Activated CD8-positive, alpha-beta memory T cell treated with anti-CD3 and anti-CD28 coated beads, Interleukin-2, amount 10 ng/mL, durations not matched to agents 7 days and 5 days (primary cell): ENCODE results near the gene ERBB4. TPM values are rescaled to one million over a fixed set of nuclear protein-coding genes. Genes with fewer than 3 reads are reported as not detected.

Experiments used
- ATAC-seq: fragments of 150-1000 bp; cut with Tn5 transposase; one replicate; pipeline ENCODE4 v1.10.0; 2021; ENCODE audit warnings: moderate library complexity
- CTCF ChIA-PET: fragments of 350-600 bp; sonication (Branson Sonifier 250); formaldehyde crosslinking; loops from one replicate; lab custom pipeline; 2021; ENCODE audit warnings: antibody characterized with exemption; lab: Charles Lee
- DNase-seq: peaks from one replicate; pipeline ENCODE4 v3.0.0-alpha.2; 2020
- H3K27ac Mint-ChIP-seq: one replicate; pipeline ENCODE4 v1.8.0; 2021; ENCODE audit warnings: mild to moderate bottlenecking, mixed read lengths
- H3K27me3 Mint-ChIP-seq: one replicate; pipeline ENCODE4 v1.8.0; 2021; ENCODE audit warnings: mixed read lengths
- H3K36me3 Mint-ChIP-seq: one replicate; pipeline ENCODE4 v1.8.0; 2021; ENCODE audit warnings: mild to moderate bottlenecking, mixed read lengths
- H3K4me1 Mint-ChIP-seq: one replicate; pipeline ENCODE4 v1.8.0; 2021; ENCODE audit warnings: mixed read lengths
- H3K4me3 Mint-ChIP-seq: one replicate; pipeline ENCODE4 v1.8.0; 2021; ENCODE audit warnings: mild to moderate bottlenecking, moderate library complexity, mixed read lengths
- H3K9me3 Mint-ChIP-seq: one replicate; pipeline ENCODE4 v1.8.0; 2022; ENCODE audit warnings: low read depth, mixed read lengths
- total RNA-seq, 2 experiments: library from RNA; stranded (reverse); gene quantifications; one replicate each; pipeline ENCODE4 v1.2.3, GENCODE V29; 2021

The ERBB4 gene
- total RNA-seq = not detected

DNA sequence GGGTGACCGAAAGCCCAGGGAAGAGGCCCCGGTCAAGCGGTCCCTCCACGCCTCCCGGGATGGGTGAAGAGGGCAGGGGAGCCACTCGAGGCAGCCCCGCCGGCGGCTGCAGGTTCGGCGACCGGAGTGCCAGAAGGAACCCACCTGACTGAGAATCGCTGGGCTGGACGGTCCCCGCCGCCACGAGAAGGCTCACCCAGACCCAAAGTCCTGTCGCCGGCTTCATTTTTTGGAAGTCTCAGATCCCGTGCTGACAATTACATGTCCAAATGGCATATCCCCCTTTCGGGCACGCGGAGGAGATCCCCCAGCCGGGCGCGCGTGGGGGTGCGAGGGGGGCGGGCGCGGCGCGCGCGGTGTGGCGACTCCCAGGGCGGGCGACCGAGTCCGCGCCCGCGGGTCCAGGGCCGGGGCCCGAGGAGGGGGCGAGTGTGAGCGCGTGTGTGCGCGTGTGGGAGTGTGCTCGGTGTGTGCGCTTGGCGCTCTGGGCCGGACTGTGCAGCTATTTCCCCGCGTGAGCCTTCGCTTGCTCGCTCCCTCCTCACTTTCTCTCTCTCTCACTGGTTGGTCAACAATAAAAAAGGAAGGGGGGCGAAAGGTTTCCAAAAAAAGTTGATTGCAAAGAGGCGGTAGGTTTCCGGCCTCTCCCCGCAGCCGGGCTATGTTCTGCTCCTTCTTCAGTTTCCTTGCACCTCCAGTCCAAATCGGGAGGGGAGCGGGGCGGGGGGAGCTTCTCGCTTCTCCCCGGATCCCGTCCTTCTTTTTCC, at the start of gene ERBB4:
ERBB4 (minus strand) TSS at position 498 of the 767 bp plus-strand sequence; CDS start at position 226, 272 bp downstream.
- peaks cover 2% of the 10 kb centered on the region for H3K36me3 Mint-ChIP-seq
- ATAC-seq = no peak
- peaks cover 70% of the 10 kb centered on the region for H3K27me3 Mint-ChIP-seq
- peaks cover 7% of the 10 kb centered on the region for H3K4me1 Mint-ChIP-seq
- no peak for DNase-seq
- H3K27ac Mint-ChIP-seq = peak within 1 kb of the TSS; percentile 40
- CTCF ChIA-PET = interaction anchor here (1.0 kb wide), 1 partner anchor 29 kb away, joined by 4 read pairs; no protein-coding TSS in a partner anchor
- no peaks in the 10 kb centered on the region for H3K9me3 Mint-ChIP-seq
- H3K4me3 Mint-ChIP-seq = no peak within 1 kb of the TSS

DNA sequence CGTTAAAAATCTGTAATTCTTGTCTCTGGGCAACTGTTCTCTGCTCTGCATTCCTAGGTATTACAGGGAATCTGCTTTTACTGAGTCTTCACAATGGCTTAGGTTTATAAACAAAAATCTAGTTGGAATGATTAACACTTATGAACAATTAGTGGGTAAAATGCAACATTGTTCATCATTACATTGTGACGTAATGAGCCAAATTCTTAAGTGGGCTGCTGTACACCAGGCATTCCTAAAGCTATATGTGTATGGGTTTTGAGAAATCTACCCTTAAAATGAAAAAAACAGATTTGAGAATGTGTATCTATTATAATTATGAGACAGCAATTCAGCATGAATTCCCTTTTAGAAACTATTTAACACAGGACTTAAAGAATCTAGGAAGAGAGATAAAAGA, 41.5 kb upstream of the ERBB4 start:
- H3K27ac Mint-ChIP-seq = no peak overlapping the region
- CTCF ChIA-PET = no interaction called here

GRCh38 chr2:212556296-212556695, 17.7 kb upstream of the ERBB4 start:
- no peak overlapping the region for H3K4me3 Mint-ChIP-seq
- H3K9me3 Mint-ChIP-seq = no peaks in the 10 kb centered on the region
- H3K4me1 Mint-ChIP-seq = no peaks in the 10 kb centered on the region
- no peak overlapping the region for H3K27ac Mint-ChIP-seq
- ATAC-seq (no peak), DNase-seq (no peak)
- H3K36me3 Mint-ChIP-seq = no peaks in the 10 kb centered on the region
- no peaks in the 10 kb centered on the region for H3K27me3 Mint-ChIP-seq
- CTCF ChIA-PET = no interaction called here

More for the DNA sequence above, 41.5 kb upstream of the ERBB4 start:
- Mint-ChIP-seq H3K27me3 (no peaks in the 10 kb centered on the region), H3K36me3 (no peaks in the 10 kb centered on the region), H3K9me3 (no peaks in the 10 kb centered on the region), H3K4me3 (no peak overlapping the region), H3K4me1 (no peaks in the 10 kb centered on the region)
- no peak for DNase-seq
- ATAC-seq = no peak

DNA sequence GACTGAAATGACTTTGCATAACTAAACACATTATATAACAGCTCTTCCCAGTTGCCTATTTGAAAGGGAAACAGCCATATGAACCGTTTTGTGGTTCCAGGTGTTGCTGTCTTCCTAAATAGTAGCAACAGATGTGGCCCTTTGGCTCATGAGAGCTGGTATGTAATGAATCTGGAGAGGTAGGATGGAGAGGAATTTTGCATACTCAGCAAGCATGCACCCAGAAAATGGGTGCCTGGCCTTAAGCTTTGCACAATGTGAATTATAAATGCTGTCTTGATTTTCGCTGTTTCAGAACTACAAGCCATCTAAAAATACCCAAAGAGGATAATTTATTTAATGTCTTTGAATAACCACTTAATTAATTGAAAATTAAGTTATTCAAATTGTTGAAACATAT, 15.6 kb upstream of the ERBB4 start:
- no peaks in the 10 kb centered on the region for H3K36me3 Mint-ChIP-seq
- H3K4me3 Mint-ChIP-seq = no peak overlapping the region
- H3K4me1 Mint-ChIP-seq = no peaks in the 10 kb centered on the region
- H3K9me3 Mint-ChIP-seq = no peaks in the 10 kb centered on the region
- CTCF ChIA-PET = no interaction called here
- ATAC-seq = no peak
- no peak for DNase-seq
- H3K27ac Mint-ChIP-seq = no peak overlapping the region
- H3K27me3 Mint-ChIP-seq = no peaks in the 10 kb centered on the region

DNA sequence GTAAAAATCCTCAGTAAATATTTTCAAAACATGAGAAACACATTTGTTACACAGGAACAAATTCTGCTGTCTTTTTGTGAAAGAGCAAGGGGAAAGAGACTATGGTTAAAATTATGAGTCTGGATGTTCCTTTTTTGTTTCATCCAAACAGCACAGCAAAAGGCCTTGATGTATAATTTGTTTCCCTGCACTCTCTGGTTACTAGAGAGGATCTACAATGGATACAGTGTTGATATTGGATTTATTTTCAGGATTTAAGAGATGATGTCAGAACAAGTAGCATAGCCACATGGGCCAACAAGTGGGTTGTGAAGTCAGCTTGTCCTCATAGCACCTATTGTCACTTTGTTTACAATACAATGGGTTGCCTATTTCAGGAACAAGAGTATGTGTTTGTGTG, 11.3 kb upstream of the ERBB4 start:
- CTCF ChIA-PET = no interaction called here
- DNase-seq (no peak), ATAC-seq (no peak)
- no peak overlapping the region for H3K27ac Mint-ChIP-seq
- H3K4me3 Mint-ChIP-seq = no peak overlapping the region
- H3K9me3 Mint-ChIP-seq = no peaks in the 10 kb centered on the region
- H3K27me3 Mint-ChIP-seq = no peaks in the 10 kb centered on the region
- no peaks in the 10 kb centered on the region for H3K36me3 Mint-ChIP-seq
- no peaks in the 10 kb centered on the region for H3K4me1 Mint-ChIP-seq

- no peaks in the 10 kb centered on the region for H3K9me3 Mint-ChIP-seq
- H3K4me1 Mint-ChIP-seq = no peaks in the 10 kb centered on the region
- no peaks in the 10 kb centered on the region for H3K36me3 Mint-ChIP-seq
- DNase-seq = no peak
- no peak overlapping the region for H3K27ac Mint-ChIP-seq
- CTCF ChIA-PET = no interaction called here
- no peak for ATAC-seq
- H3K27me3 Mint-ChIP-seq = no peaks in the 10 kb centered on the region
- no peak overlapping the region for H3K4me3 Mint-ChIP-seq
Observed at GRCh38 chr2:212549463-212549862, 10.9 kb upstream of the ERBB4 start.

- no peak overlapping the region for H3K27ac Mint-ChIP-seq
Observed at GRCh38 chr2:212548455-212548819, 9.8 kb upstream of the ERBB4 start.

DNA sequence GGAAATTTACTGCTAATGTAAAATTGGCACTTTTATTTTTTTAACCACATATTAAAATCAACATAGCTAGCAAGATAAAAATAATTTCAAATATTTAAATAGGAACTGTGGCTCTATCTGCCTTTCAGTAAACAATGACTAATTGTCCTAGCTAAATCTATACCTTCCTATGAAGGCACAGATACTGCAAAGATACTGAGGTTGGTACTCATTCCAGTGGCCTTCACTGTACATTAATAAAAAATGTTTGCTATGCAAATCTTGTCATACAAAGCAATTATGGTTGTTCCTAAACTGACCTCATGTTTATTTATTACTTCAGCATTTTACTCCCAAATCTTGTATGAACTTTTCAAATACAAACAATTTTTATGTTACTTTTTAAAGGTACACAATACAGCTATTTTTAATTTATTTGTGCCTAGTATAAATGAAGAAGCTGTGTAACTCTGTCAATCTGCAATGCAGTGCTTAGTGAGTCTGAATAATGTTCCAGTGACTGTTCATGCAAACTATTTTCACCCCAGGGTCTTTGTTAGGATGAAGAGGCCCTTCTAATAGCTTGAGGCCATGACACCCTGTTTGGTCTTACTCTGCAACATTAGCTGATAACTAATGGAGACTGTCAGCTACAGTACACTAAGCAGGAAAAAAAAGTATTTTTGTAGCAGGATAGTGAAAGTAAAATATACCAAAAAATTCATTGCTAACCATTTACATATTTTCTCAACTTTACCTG, 9.3 kb upstream of the ERBB4 start:
- no peak for ATAC-seq
- Mint-ChIP-seq H3K4me1 (no peaks in the 10 kb centered on the region), H3K27me3 (no peaks in the 10 kb centered on the region), H3K36me3 (no peaks in the 10 kb centered on the region), H3K4me3 (no peak overlapping the region), H3K9me3 (no peaks in the 10 kb centered on the region), H3K27ac (no peak overlapping the region)
- DNase-seq = no peak
- CTCF ChIA-PET = no interaction called here

More at GRCh38 chr2:212548455-212548819, 9.8 kb upstream of the ERBB4 start:
- H3K9me3 Mint-ChIP-seq = no peaks in the 10 kb centered on the region
- CTCF ChIA-PET = no interaction called here
- H3K4me3 Mint-ChIP-seq = no peak overlapping the region
- ATAC-seq = no peak
- no peaks in the 10 kb centered on the region for H3K4me1 Mint-ChIP-seq
- H3K36me3 Mint-ChIP-seq = no peaks in the 10 kb centered on the region
- no peak for DNase-seq
- H3K27me3 Mint-ChIP-seq = no peaks in the 10 kb centered on the region

DNA sequence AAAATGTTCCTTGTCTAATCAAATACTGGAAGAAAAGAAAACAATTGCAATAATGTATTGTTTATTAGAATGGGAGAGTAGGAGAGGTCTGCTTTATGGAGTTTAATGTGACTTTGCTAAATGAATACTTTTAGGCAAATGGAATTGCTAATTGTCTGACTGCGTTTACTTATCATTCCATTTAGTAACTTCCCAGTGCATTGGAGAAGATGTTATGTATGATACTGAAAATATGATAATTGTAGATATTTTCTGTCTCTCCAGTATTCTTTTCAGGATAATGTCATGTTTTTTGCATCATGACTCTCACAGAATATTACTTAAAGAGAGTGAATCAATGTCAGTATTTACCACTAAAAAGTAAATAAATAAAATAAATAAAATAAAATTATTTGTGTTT, 8.1 kb upstream of the ERBB4 start:
- Mint-ChIP-seq H3K4me1 (no peaks in the 10 kb centered on the region), H3K9me3 (no peaks in the 10 kb centered on the region), H3K4me3 (no peak overlapping the region), H3K27me3 (peaks cover 5% of the 10 kb centered on the region), H3K27ac (no peak overlapping the region), H3K36me3 (no peaks in the 10 kb centered on the region)
- DNase-seq (no peak), ATAC-seq (no peak)
- CTCF ChIA-PET = no interaction called here

GRCh38 chr2:212540341-212540740, 1.7 kb upstream of the ERBB4 start:
- peaks cover 2% of the 10 kb centered on the region for H3K36me3 Mint-ChIP-seq

GRCh38 chr2:212539072-212539880, 674 bp upstream of the ERBB4 start:
- CTCF ChIA-PET = interaction anchor here (1.0 kb wide), 1 partner anchor 28 kb away, joined by 4 read pairs; no protein-coding TSS in a partner anchor
- H3K27ac Mint-ChIP-seq = peak overlapping the region; percentile 40
- peaks cover 7% of the 10 kb centered on the region for H3K4me1 Mint-ChIP-seq
- H3K4me3 Mint-ChIP-seq = no peak overlapping the region
- H3K27me3 Mint-ChIP-seq = peaks cover 64% of the 10 kb centered on the region
- H3K36me3 Mint-ChIP-seq = peaks cover 2% of the 10 kb centered on the region
- no peaks in the 10 kb centered on the region for H3K9me3 Mint-ChIP-seq
- ATAC-seq (no peak), DNase-seq (no peak)

More at GRCh38 chr2:212540341-212540740, 1.7 kb upstream of the ERBB4 start:
- no peak for ATAC-seq
- Mint-ChIP-seq H3K4me1 (peaks cover 7% of the 10 kb centered on the region), H3K27me3 (peaks cover 59% of the 10 kb centered on the region), H3K27ac (no peak overlapping the region), H3K4me3 (no peak overlapping the region), H3K9me3 (no peaks in the 10 kb centered on the region)
- CTCF ChIA-PET = interaction anchor here (1.2 kb wide), 1 partner anchor 27 kb away, joined by 3 read pairs; no protein-coding TSS in a partner anchor
- no peak for DNase-seq

DNA sequence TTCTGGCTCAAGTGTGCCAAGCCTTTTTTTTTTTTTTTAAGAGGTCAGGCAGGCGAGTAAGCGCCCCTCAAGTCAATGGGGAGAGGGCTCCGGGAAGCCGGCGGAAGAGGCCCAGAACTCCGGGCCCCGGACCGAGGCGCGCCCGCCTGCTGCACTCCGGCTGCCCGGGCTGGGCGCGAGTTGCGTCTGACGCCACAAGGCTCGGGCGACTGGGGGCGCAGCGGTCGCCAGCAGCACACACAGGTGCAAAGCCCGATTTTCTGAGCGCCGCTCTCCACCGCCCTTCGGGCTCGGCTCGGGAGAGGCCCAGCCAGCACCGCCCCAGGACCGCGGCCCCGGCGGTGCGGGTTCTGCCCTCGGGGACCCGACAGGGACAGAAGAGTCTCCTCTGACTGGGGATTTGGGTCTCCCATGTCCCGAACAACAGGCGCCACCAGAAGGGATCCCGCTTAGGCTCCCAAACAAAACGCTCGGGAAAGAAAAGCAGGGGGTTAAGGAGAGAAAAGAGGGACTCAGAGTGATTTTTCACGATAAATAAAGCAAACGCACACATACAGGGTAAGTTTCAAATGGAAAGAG, 787 bp downstream of the ERBB4 start:
- H3K4me3 Mint-ChIP-seq = no peak overlapping the region
- DNase-seq = no peak
- CTCF ChIA-PET = no interaction called here

More for the DNA sequence above, 787 bp downstream of the ERBB4 start:
- Mint-ChIP-seq H3K36me3 (peaks cover 2% of the 10 kb centered on the region), H3K9me3 (no peaks in the 10 kb centered on the region), H3K27me3 (peaks cover 70% of the 10 kb centered on the region), H3K4me1 (peaks cover 7% of the 10 kb centered on the region), H3K27ac (no peak overlapping the region)
- peak; percentile 30 for ATAC-seq
